Measurements from ENCODE around the gene PRELP. TPM values are rescaled to one million over a fixed set of nuclear protein-coding genes. Genes with fewer than 3 reads are reported as not detected.

Gene PRELP
- total and polyA plus RNA-seq, 2 donors (not counting 3 experiments of a cell fraction or from before 2014, with no cell fraction given), result 0.01 TPM; not detected in 1

DNA sequence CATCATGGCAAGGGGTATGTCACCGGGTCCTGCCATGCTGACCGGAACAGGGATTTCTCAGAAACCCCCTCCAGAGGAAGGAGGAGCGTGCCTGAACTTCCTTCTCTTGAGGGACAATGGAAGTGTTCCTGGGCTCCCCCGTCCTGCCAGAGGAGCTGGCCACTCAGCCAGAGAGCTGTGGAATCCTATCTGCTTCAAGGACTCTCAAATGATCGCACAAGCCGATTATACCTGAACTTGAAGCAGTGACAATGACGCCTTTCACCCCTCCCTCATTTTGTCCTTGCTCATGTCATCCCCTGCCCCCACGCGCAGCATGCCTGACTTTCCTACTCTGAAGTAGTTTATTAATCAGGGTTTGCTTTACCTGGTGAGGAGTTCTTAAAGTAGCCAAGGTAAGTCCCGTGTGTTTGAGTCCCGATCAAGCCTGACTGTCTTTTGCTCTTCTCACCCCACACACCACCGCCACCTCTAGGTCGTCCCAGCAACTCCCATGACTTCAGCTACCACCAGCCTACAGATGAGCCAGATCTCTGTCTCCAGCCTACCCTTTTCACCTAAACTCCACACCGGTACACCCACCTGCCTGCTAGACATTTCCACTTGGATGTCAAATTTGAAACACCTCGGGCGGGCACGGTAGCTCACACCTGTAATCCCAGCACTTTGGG is 25.0 kb upstream of the PRELP start:
- H3K4me3 ChIP-seq (replicated peaks in 1 of 3; ENCODE audit: insufficient read depth in 1 of 3, low read depth in 1 of 3, low read length in 3 of 3), result no peak overlapping the region
- no peak overlapping the region for H3K9ac ChIP-seq (replicated peaks; ENCODE audit: extremely low read depth, insufficient read depth, low read length)
- intact Hi-C loops (cut with micrococcal nuclease) (no loop called here), dilution Hi-C loops (cut with MboI; ENCODE audit: extremely low pct_ligation_motif_present, low sequenced_read_pairs) (no loop called here)
- H2AFZ ChIP-seq (ENCODE audit: low read depth, low read length), result no peak overlapping the region
- no peak for DNase-seq (ENCODE audit: low read depth, low spot score)
- ChIA-PET POLR2A (no interaction called here), CTCF (interaction anchor here (1.2 to 1.3 kb wide), 2 partner anchors 10 to 183 kb away, joined by 3 to 4 read pairs; no protein-coding TSS in a partner anchor)
- H3K27ac ChIP-seq (ENCODE audit: insufficient read depth, low read depth, low read length), result no peak overlapping the region
- H3K9me1 ChIP-seq (replicated peaks; ENCODE audit: control insufficient read depth, extremely low read depth, insufficient read depth, low read length), result no peaks in the 10 kb centered on the region
- no TSS peak for BruUV-seq (replicated peaks)
- H3K9me3 ChIP-seq (replicated peaks; ENCODE audit: control insufficient read depth, insufficient read depth, low read length), result no peaks in the 10 kb centered on the region
- peaks cover 23% of the 10 kb centered on the region in 2 experiments for H3K27me3 ChIP-seq (ENCODE audit: control insufficient read depth in 2 of 2, insufficient read depth in 2 of 2, low read length in 2 of 2)
- FAIRE-seq, result no peak
- no peaks in the 10 kb centered on the region for H3K36me3 ChIP-seq (ENCODE audit: control insufficient read depth in 2 of 2, extremely low read depth in 1 of 2, insufficient read depth in 2 of 2, low read length in 2 of 2)
- no peak for TF ChIP-seq GATA2 (IDR thresholded peaks at IDR 0.05; ENCODE audit: insufficient read depth, insufficient read length, low read depth, low read length)
- H3K79me2 ChIP-seq (ENCODE audit: control insufficient read depth, insufficient read depth, low read length), result no peaks in the 10 kb centered on the region
- H3K4me1 ChIP-seq (ENCODE audit: control insufficient read depth, extremely low read depth, insufficient read depth, low read length), result no peaks in the 10 kb centered on the region
- H3K4me2 ChIP-seq (ENCODE audit: insufficient read depth, low read length), result no peak overlapping the region
- H4K20me1 ChIP-seq (replicated peaks; ENCODE audit: control insufficient read depth, extremely low read depth, insufficient read depth, low read length), result no peaks in the 10 kb centered on the region

- Histone ChIP-seq H3K9ac (replicated peaks; ENCODE audit: extremely low read depth, insufficient read depth, low read length) (no peak overlapping the region), H3K36me3 (ENCODE audit: control insufficient read depth in 2 of 2, extremely low read depth in 1 of 2, insufficient read depth in 2 of 2, low read length in 2 of 2) (no peaks in the 10 kb centered on the region), H3K4me2 (ENCODE audit: insufficient read depth, low read length) (no peak overlapping the region), H3K9me1 (replicated peaks; ENCODE audit: control insufficient read depth, extremely low read depth, insufficient read depth, low read length) (no peaks in the 10 kb centered on the region), H2AFZ (ENCODE audit: low read depth, low read length) (no peak overlapping the region), H4K20me1 (replicated peaks; ENCODE audit: control insufficient read depth, extremely low read depth, insufficient read depth, low read length) (no peaks in the 10 kb centered on the region), H3K9me3 (replicated peaks; ENCODE audit: control insufficient read depth, insufficient read depth, low read length) (no peaks in the 10 kb centered on the region), H3K79me2 (ENCODE audit: control insufficient read depth, insufficient read depth, low read length) (no peaks in the 10 kb centered on the region), H3K4me3 (replicated peaks in 1 of 3; ENCODE audit: insufficient read depth in 1 of 3, low read depth in 1 of 3, low read length in 3 of 3) (no peak overlapping the region), H3K4me1 (ENCODE audit: control insufficient read depth, extremely low read depth, insufficient read depth, low read length) (no peaks in the 10 kb centered on the region), H3K27ac (ENCODE audit: insufficient read depth, low read depth, low read length) (no peak overlapping the region), H3K27me3 (ENCODE audit: control insufficient read depth in 2 of 2, insufficient read depth in 2 of 2, low read length in 2 of 2) (peaks cover 15 to 20% of the 10 kb centered on the region in 2 experiments)
- ChIA-PET CTCF (interaction anchor here (1.2 kb wide), 1 partner anchor 118 kb away, joined by 3 read pairs; no protein-coding TSS in a partner anchor), POLR2A (no interaction called here)
- TF ChIP-seq POLR2A (IDR thresholded peaks at IDR 0.05; ENCODE audit: low read depth, low read length), result no peak
- no peak for TF ChIP-seq MYC (IDR thresholded peaks at IDR 0.05; ENCODE audit: low read depth, low read length)
- no peak for TF ChIP-seq FOS (IDR thresholded peaks at IDR 0.05; ENCODE audit: borderline replicate concordance, insufficient read depth, low read length)
- TF ChIP-seq, protein P1, sequence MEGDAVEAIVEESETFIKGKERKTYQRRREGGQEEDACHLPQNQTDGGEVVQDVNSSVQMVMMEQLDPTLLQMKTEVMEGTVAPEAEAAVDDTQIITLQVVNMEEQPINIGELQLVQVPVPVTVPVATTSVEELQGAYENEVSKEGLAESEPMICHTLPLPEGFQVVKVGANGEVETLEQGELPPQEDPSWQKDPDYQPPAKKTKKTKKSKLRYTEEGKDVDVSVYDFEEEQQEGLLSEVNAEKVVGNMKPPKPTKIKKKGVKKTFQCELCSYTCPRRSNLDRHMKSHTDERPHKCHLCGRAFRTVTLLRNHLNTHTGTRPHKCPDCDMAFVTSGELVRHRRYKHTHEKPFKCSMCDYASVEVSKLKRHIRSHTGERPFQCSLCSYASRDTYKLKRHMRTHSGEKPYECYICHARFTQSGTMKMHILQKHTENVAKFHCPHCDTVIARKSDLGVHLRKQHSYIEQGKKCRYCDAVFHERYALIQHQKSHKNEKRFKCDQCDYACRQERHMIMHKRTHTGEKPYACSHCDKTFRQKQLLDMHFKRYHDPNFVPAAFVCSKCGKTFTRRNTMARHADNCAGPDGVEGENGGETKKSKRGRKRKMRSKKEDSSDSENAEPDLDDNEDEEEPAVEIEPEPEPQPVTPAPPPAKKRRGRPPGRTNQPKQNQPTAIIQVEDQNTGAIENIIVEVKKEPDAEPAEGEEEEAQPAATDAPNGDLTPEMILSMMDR (IDR thresholded peaks at IDR 0.05; ENCODE audit: extremely low read depth in 1 of 2, insufficient read depth in 1 of 2, low read depth in 1 of 2, low read length in 2 of 2), result no peak
- TF ChIP-seq EZH2 (IDR thresholded peaks at IDR 0.05; ENCODE audit: borderline replicate concordance, low read depth, low read length, severe bottlenecking), result no peak
- TF ChIP-seq POLR2AphosphoS5 (IDR thresholded peaks at IDR 0.05; ENCODE audit: insufficient read depth, low read depth, low read length), result no peak
- no peak for TF ChIP-seq GATA2 (IDR thresholded peaks at IDR 0.05; ENCODE audit: insufficient read depth, insufficient read length, low read depth, low read length)
- TF ChIP-seq JUN (IDR thresholded peaks at IDR 0.05; ENCODE audit: borderline replicate concordance, insufficient read depth, insufficient read length, low read depth), result no peak
- TF ChIP-seq MAX (IDR thresholded peaks at IDR 0.05; ENCODE audit: insufficient read depth, insufficient read length), result no peak
- no peak for FAIRE-seq
- dilution Hi-C loops (cut with MboI; ENCODE audit: extremely low pct_ligation_motif_present, low sequenced_read_pairs), result no loop called here
- no TSS peak for BruUV-seq (replicated peaks)
- intact Hi-C loops (cut with micrococcal nuclease), result no loop called here
- no peak for DNase-seq (ENCODE audit: low read depth, low spot score)
Observed at GRCh38 chr1:203451836-203452784, 23.5 kb upstream of the PRELP start.

Measured in endothelial cell of umbilical vein (primary cell).